Effector CD4-positive, alpha-beta T cell (primary cell): ENCODE results near the gene RAB31.

Experiments used
- DNase-seq: peaks from one replicate; pipeline ENCODE4 v3.0.0-alpha.2; 2020

The RAB31 gene

GRCh38 chr18:9739516-9739915 lies 31.4 kb downstream of the RAB31 start:
- DNase-seq: no peak

GRCh38 chr18:9740071-9740470 lies 32.0 kb downstream of the RAB31 start:
- DNase-seq: no peak

- DNase-seq: no peak
Observed at GRCh38 chr18:9741406-9741792, 33.3 kb downstream of the RAB31 start.

GRCh38 chr18:9741793-9742523 lies 33.9 kb downstream of the RAB31 start:
- DNase-seq: no peak

GRCh38 chr18:9742524-9743131 lies 34.5 kb downstream of the RAB31 start:
- no peak for DNase-seq

GRCh38 chr18:9743200-9744016 lies 35.3 kb downstream of the RAB31 start:
- DNase-seq: no peak

- no peak for DNase-seq
Observed at GRCh38 chr18:9746958-9747357, 38.9 kb downstream of the RAB31 start.

GRCh38 chr18:9749611-9750010 lies 41.5 kb downstream of the RAB31 start:
- no peak for DNase-seq

GRCh38 chr18:9750112-9750511 lies 42.0 kb downstream of the RAB31 start:
- no peak for DNase-seq

- no peak for DNase-seq
Observed at GRCh38 chr18:9750606-9751304, 42.7 kb downstream of the RAB31 start.

GRCh38 chr18:9751371-9752031 lies 43.4 kb downstream of the RAB31 start:
- DNase-seq: no peak

- DNase-seq: no peak
Observed at GRCh38 chr18:9753846-9754245, 45.7 kb downstream of the RAB31 start.

GRCh38 chr18:9755110-9755509 lies 47.0 kb downstream of the RAB31 start:
- no peak for DNase-seq

GRCh38 chr18:9755615-9756014 lies 47.5 kb downstream of the RAB31 start:
- DNase-seq: no peak

- DNase-seq: no peak
Observed at GRCh38 chr18:9756271-9756932, 48.3 kb downstream of the RAB31 start.

GRCh38 chr18:9756933-9757470 lies 48.9 kb downstream of the RAB31 start:
- no peak for DNase-seq

- no peak for DNase-seq
Observed at GRCh38 chr18:9757827-9758621, 49.9 kb downstream of the RAB31 start.

GRCh38 chr18:9758624-9759075 lies 50.5 kb downstream of the RAB31 start:
- no peak for DNase-seq

- no peak for DNase-seq
Observed at GRCh38 chr18:9760641-9761040, 52.5 kb downstream of the RAB31 start.

- DNase-seq: no peak
Observed at GRCh38 chr18:9762526-9762925, 54.4 kb downstream of the RAB31 start.

- no peak for DNase-seq
Observed at GRCh38 chr18:9763157-9763556, 55.1 kb downstream of the RAB31 start.
